B cell (primary cell): ENCODE results near the gene ADAR. TPM values are rescaled to one million over a fixed set of nuclear protein-coding genes. Genes with fewer than 3 reads are reported as not detected.
A peak's percentile ranks its signal among the peaks of the same experiment; 100 is the strongest.

Experiments
- ATAC-seq: fragments of 200-7000 bp; cut with Tn5 transposase; one replicate; pipeline ENCODE4 v1.10.0; 2021; ENCODE audit warnings: low read depth, mild to moderate bottlenecking, moderate number of reproducible peaks, moderate library complexity
- CTCF ChIA-PET: fragments of 350-600 bp; sonication (Branson Sonifier 250); formaldehyde crosslinking; loops from one replicate; lab custom pipeline; 2021; ENCODE audit warnings: antibody characterized with exemption, inconsistent platforms; lab: Charles Lee
- POLR2A ChIA-PET: fragments of 350-600 bp; sonication (Branson Sonifier 250); formaldehyde crosslinking; loops from one replicate; lab custom pipeline; 2021; ENCODE audit warnings: antibody characterized with exemption; lab: Charles Lee
- DNase-seq: peaks from one replicate; pipeline ENCODE4 v3.0.0; 2013
- H2AFZ ChIP-seq: 2 replicates; pipeline ENCODE4 v1.6.1; 2012; ENCODE audit warnings: mild to moderate bottlenecking, low read depth, low read length; ENCODE audit not compliant: insufficient read depth, poor library complexity, severe bottlenecking
- H3K27ac ChIP-seq, 2 donors: 1 replicate in 1 of 2; 2 replicates in 1 of 2; pipeline ENCODE4 v1.5.1; 2012 to 2013; ENCODE audit warnings: low read length in 2 of 2, mild to moderate bottlenecking in 2 of 2, moderate library complexity in 1 of 2
- H3K27me3 ChIP-seq, 4 experiments: fragments of 200-600 bp in 1 of 4; sonication (generic) in 1 of 4; replicated peaks in 1 of 4; 1 replicate in 2 of 4; 2 replicates in 2 of 4; pipeline versions ENCODE4 v1.6.1 to v1.7.0; 2013 to 2016; ENCODE audit warnings: low read length in 3 of 4, mild to moderate bottlenecking in 2 of 4, mixed read lengths in 1 of 4, moderate library complexity in 1 of 4; ENCODE audit not compliant: insufficient read depth in 4 of 4, control insufficient read depth in 3 of 4; ENCODE audit errors: control extremely low read depth in 1 of 4
- H3K36me3 ChIP-seq, 2 experiments: replicated peaks in 1 of 2; 1 replicate in 1 of 2; 2 replicates in 1 of 2; pipeline versions ENCODE4 v1.6.1 to v1.7.1; 2013; ENCODE audit warnings: low read length in 1 of 2; ENCODE audit not compliant: insufficient read depth in 2 of 2, control insufficient read depth in 1 of 2; ENCODE audit errors: control extremely low read depth in 1 of 2, extremely low read depth in 1 of 2
- H3K4me1 ChIP-seq, 2 donors: fragments of 200-600 bp in 1 of 2; sonication (generic) in 1 of 2; 1 replicate in 1 of 2; 2 replicates in 1 of 2; pipeline versions ENCODE4 v1.5.1 to v1.6.1; 2013 to 2017; ENCODE audit warnings: low read length in 2 of 2; ENCODE audit not compliant: control insufficient read depth in 2 of 2, insufficient read depth in 2 of 2
- H3K4me2 ChIP-seq: replicated peaks from 2 replicates; pipeline ENCODE3; 2012; ENCODE audit warnings: mild to moderate bottlenecking, low read depth, low read length; ENCODE audit not compliant: poor library complexity, severe bottlenecking
- H3K4me3 ChIP-seq, 5 experiments: fragments of 200-600 bp in 1 of 5; sonication (generic) in 1 of 5; 1 replicate in 3 of 5; 2 replicates in 2 of 5; pipeline versions ENCODE4 v1.5.1 to v1.7.0; 2011 to 2016; ENCODE audit warnings: low read length in 4 of 5, mild to moderate bottlenecking in 4 of 5, low read depth in 2 of 5, control low read depth in 1 of 5, moderate library complexity in 1 of 5; ENCODE audit not compliant: insufficient read depth in 1 of 5; ENCODE audit errors: control extremely low read depth in 1 of 5, extremely low read depth in 1 of 5
- H3K79me2 ChIP-seq: fragments of 200-600 bp; sonication (generic); one replicate; pipeline ENCODE4 v1.6.0; 2016; ENCODE audit warnings: low read length; ENCODE audit not compliant: control insufficient read depth, insufficient read depth
- H3K9ac ChIP-seq: fragments of 200-600 bp; sonication (generic); 2 replicates; pipeline ENCODE4 v1.6.1; 2017; ENCODE audit warnings: mild to moderate bottlenecking, low read length, moderate library complexity
- H3K9me3 ChIP-seq, 3 donors: one replicate each; pipeline versions ENCODE4 v1.6.1 to v1.7.1; 2013; ENCODE audit warnings: low read length in 2 of 3; ENCODE audit not compliant: control insufficient read depth in 2 of 3, insufficient read depth in 1 of 3; ENCODE audit errors: control extremely low read depth in 1 of 3
- H4K20me1 ChIP-seq: 2 replicates; pipeline ENCODE4 v1.6.0; 2012; ENCODE audit warnings: mild to moderate bottlenecking, low read length; ENCODE audit not compliant: insufficient read depth, control insufficient read depth, poor library complexity, severe bottlenecking
- H3K27ac Mint-ChIP-seq: one replicate; pipeline ENCODE4 v1.8.0; 2021; ENCODE audit warnings: mixed read lengths
- H3K27me3 Mint-ChIP-seq: one replicate; pipeline ENCODE4 v1.8.0; 2021; ENCODE audit warnings: mixed read lengths
- H3K4me1 Mint-ChIP-seq: one replicate; pipeline ENCODE4 v1.8.0; 2021; ENCODE audit warnings: mixed read lengths
- H3K4me3 Mint-ChIP-seq: one replicate; pipeline ENCODE4 v1.8.0; 2021; ENCODE audit warnings: mixed read lengths
- H3K9me3 Mint-ChIP-seq: one replicate; pipeline ENCODE4 v1.8.0; 2022; ENCODE audit warnings: mixed read lengths; ENCODE audit not compliant: insufficient read depth
- CTCF ChIP-seq: fragments of 200-600 bp; IDR thresholded peaks from one replicate; pipeline ENCODE4 v1.8.0; 2022; ENCODE audit warnings: antibody characterized with exemption, mild to moderate bottlenecking
- EZH2 ChIP-seq: IDR thresholded peaks from 2 replicates; pipeline ENCODE4 v1.6.1; 2012; ENCODE audit warnings: borderline replicate concordance, low read depth, mild to moderate bottlenecking, moderate library complexity, low read length; ENCODE audit not compliant: insufficient read depth, poor library complexity, severe bottlenecking
- WGBS: methylation state at CpG from one replicate; pipeline ENCODE4 v1.1.5; 2013; ENCODE audit warnings: missing lambda C conversion rate; ENCODE audit not compliant: insufficient coverage; 5-methylcytosine and 5-hydroxymethylcytosine counted together
- intact Hi-C: fragments of 100-400 bp; cut with micrococcal nuclease; formaldehyde crosslinking; loops from one replicate; pipeline ENCODE4 v1.10.0; 2022
- polyA plus RNA-seq: library from polyadenylated mRNA; depleted of rRNA; stranded (reverse); fragments of >200 nt; gene quantifications from 2 replicates; pipeline ENCODE4 v1.2.3, GENCODE V29; 2012
- total RNA-seq, 2 donors: library from RNA; stranded (reverse); fragments of 120-200 nt in 1 of 2; gene quantifications; 1 replicate in 1 of 2; 2 replicates in 1 of 2; pipeline versions ENCODE4 v1.2.3 to v1.2.4, GENCODE V29; 2013 to 2022

ADAR gene
- total and polyA plus RNA-seq, 2 donors (not counting 1 experiment from before 2014, with no cell fraction given), result 64.9 to 241 TPM

GRCh38 chr1:154557248-154557938 lies 50.6 kb downstream of the ADAR start:
- ChIA-PET CTCF (interaction anchor here (2.1 to 4.1 kb wide), 2 partner anchors 12 to 77 kb away, joined by 9 to 17 read pairs; no protein-coding TSS in a partner anchor), POLR2A (no interaction called here)
- no peaks in the 10 kb centered on the region for H3K27me3 Mint-ChIP-seq
- intact Hi-C loops, result loop anchor here (5.0 kb wide), 2 partner anchors 445 to 580 kb away; partner anchors contain the start of genes JTB and ZBTB7B
- peak overlapping the region; percentile 92 for H3K4me3 Mint-ChIP-seq
- peaks cover 1 to 39% of the 10 kb centered on the region in 2 experiments for H3K36me3 ChIP-seq
- TF ChIP-seq EZH2, result no peak
- peak overlapping the region; percentile 63 to 90 (median 81) for H3K4me3 ChIP-seq
- peaks cover 33% of the 10 kb centered on the region for H3K4me1 Mint-ChIP-seq
- no peaks in the 10 kb centered on the region for H3K9me3 ChIP-seq
- no peak for ATAC-seq
- H2AFZ ChIP-seq, result peak overlapping the region; percentile 62
- H4K20me1 ChIP-seq, result peaks cover 40% of the 10 kb centered on the region
- peak overlapping the region; percentile 8 to 64 for H3K27ac ChIP-seq
- peak overlapping the region; percentile 92 for H3K27ac Mint-ChIP-seq
- peak overlapping the region; percentile 87 for H3K4me2 ChIP-seq
- WGBS, result 28% methylated on average over 5 of the region's 7 CpGs
- peaks cover 18 to 29% of the 10 kb centered on the region in 2 donors for H3K4me1 ChIP-seq
- no peak for DNase-seq
- peak overlapping the region; percentile 79 for H3K9ac ChIP-seq
- H3K79me2 ChIP-seq, result peaks cover 20% of the 10 kb centered on the region
- no peaks in the 10 kb centered on the region for H3K27me3 ChIP-seq
- H3K9me3 Mint-ChIP-seq, result no peaks in the 10 kb centered on the region

- Mint-ChIP-seq H3K27me3 (no peaks in the 10 kb centered on the region), H3K4me3 (peak overlapping the region; percentile 37), H3K27ac (no peak overlapping the region), H3K9me3 (no peaks in the 10 kb centered on the region), H3K4me1 (peaks cover 33% of the 10 kb centered on the region)
- DNase-seq (no peak), ATAC-seq (no peak)
- no peak overlapping the region for H3K4me3 ChIP-seq
- peak overlapping the region; percentile 87 for H3K4me2 ChIP-seq
- H3K36me3 ChIP-seq, result peaks cover 3 to 48% of the 10 kb centered on the region in 2 experiments
- peaks cover 44% of the 10 kb centered on the region for H4K20me1 ChIP-seq
- TF ChIP-seq EZH2 (no peak), CTCF (no peak)
- peaks cover 0 to 3% (median 0%) of the 10 kb centered on the region in 3 donors for H3K9me3 ChIP-seq
- POLR2A ChIA-PET, result no interaction called here
- H2AFZ ChIP-seq, result no peak overlapping the region
- peaks cover 18 to 29% of the 10 kb centered on the region in 2 donors for H3K4me1 ChIP-seq
- WGBS, result 73% methylated on average over 2 of the region's 4 CpGs
- peaks cover 20% of the 10 kb centered on the region for H3K79me2 ChIP-seq
- CTCF ChIA-PET, result interaction anchor here (0.5 to 4.1 kb wide), 3 partner anchors 11 to 607 kb away, joined by 4 to 17 read pairs (median 9); no protein-coding TSS in a partner anchor
- no peaks in the 10 kb centered on the region for H3K27me3 ChIP-seq
- H3K9ac ChIP-seq, result peak overlapping the region; percentile 79
- peak overlapping the region in 1 of 2 donors; percentile 64 for H3K27ac ChIP-seq
- intact Hi-C loops, result loop anchor here (5.0 kb wide), 2 partner anchors 446 to 579 kb away; partner anchors contain the start of genes JTB and ZBTB7B
These were observed 51.6 kb downstream of the ADAR start for GRCh38 chr1:154556422-154556821.
